Activated CD4-positive, alpha-beta T cell treated with anti-CD3 and anti-CD28 coated beads, Interleukin-2, amount 10 ng/mL, durations not matched to agents 7 days and 5 days (primary cell): ENCODE data around the gene DIAPH2. TPM values are rescaled to one million over a fixed set of nuclear protein-coding genes. Genes with fewer than 3 reads are reported as not detected.

Experiments
- CTCF ChIA-PET: fragments of 350-600 bp; sonication (Branson Sonifier 250); formaldehyde crosslinking; loops from one replicate; lab custom pipeline; 2021; ENCODE audit warnings: antibody characterized with exemption; lab: Charles Lee
- POLR2A ChIA-PET: fragments of 350-600 bp; sonication (Branson Sonifier 250); formaldehyde crosslinking; loops from one replicate; lab custom pipeline; 2021; ENCODE audit warnings: antibody characterized with exemption; lab: Charles Lee
- DNase-seq: peaks from one replicate; pipeline ENCODE4 v3.0.0-alpha.2; 2020
- H3K27ac Mint-ChIP-seq: one replicate; pipeline ENCODE4 v1.8.0; 2021; ENCODE audit warnings: mild to moderate bottlenecking, moderate library complexity, mixed read lengths
- H3K27me3 Mint-ChIP-seq: one replicate; pipeline ENCODE4 v1.8.0; 2021; ENCODE audit warnings: mixed read lengths
- H3K36me3 Mint-ChIP-seq: one replicate; pipeline ENCODE4 v1.8.0; 2021; ENCODE audit warnings: low read depth, mixed read lengths
- H3K4me1 Mint-ChIP-seq: one replicate; pipeline ENCODE4 v1.8.0; 2021; ENCODE audit warnings: mixed read lengths
- H3K4me3 Mint-ChIP-seq: one replicate; pipeline ENCODE4 v1.8.0; 2021; ENCODE audit warnings: mild to moderate bottlenecking, moderate library complexity, mixed read lengths
- H3K9me3 Mint-ChIP-seq: one replicate; pipeline ENCODE4 v1.8.0; 2021; ENCODE audit warnings: mixed read lengths
- total RNA-seq, 2 experiments: library from RNA; stranded (reverse); gene quantifications; one replicate each; pipeline ENCODE4 v1.2.3, GENCODE V29; 2021

Gene DIAPH2
- total RNA-seq, 2 experiments from 2014 or later: 15.4 to 18.3 TPM

DNA sequence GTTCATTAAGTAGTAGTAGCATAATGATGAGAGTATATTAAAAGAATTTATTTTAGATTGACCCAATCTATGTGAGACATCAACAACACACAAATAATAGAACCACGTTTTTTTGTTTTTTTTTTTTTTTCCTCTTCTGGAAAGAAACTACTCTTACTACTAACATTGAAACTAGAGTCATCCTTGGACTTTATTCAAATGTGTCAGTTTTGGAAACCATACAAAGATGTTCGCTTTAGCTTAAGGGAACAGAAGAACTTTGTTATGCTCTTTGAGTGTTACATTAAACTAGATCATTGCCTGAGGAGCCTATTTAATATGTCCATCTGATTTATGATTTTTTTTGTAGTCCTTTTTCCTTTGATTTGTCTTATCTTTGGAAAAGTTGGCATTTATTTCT lies 365.8 kb downstream of the DIAPH2 start:
- CTCF ChIA-PET: no interaction called here
- no peak for DNase-seq
- Mint-ChIP-seq H3K4me3 (no peak overlapping the region), H3K9me3 (no peaks in the 10 kb centered on the region), H3K27ac (no peak overlapping the region), H3K27me3 (no peaks in the 10 kb centered on the region), H3K4me1 (peaks cover under 1% of the 10 kb centered on the region), H3K36me3 (peaks cover 1% of the 10 kb centered on the region)
- POLR2A ChIA-PET: no interaction called here

DNA sequence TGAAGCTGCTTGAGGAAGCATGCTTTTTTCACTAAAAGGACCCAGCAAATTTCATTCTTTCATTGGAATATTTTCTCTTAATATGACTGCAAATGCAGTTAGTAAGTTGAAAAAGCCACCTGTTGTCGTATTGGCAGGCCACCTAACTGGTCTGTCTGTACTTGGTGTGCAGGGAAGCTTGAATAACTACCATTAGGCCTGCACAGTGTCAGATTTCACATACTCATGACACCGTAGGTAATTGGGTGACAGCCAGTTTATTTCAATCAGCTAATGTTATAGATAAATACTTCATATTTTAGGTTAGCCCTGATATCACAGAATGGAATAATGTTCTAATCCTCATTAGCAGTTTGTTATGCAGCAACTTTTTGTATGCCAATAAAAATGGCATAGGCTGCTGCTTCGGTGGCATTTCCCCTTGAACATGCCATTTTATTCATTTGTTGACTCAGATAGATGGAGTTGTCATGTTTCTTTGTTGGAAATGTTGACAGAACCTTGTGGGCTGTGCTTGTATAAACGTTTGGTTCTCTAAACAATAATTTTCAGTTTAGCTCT lies 372.8 kb downstream of the DIAPH2 start:
- no peaks in the 10 kb centered on the region for H3K27me3 Mint-ChIP-seq
- no peak overlapping the region for H3K4me3 Mint-ChIP-seq
- DNase-seq: no peak
- H3K36me3 Mint-ChIP-seq: peaks cover 3% of the 10 kb centered on the region
- H3K27ac Mint-ChIP-seq: no peak overlapping the region
- ChIA-PET CTCF (no interaction called here), POLR2A (no interaction called here)
- no peaks in the 10 kb centered on the region for H3K9me3 Mint-ChIP-seq
- H3K4me1 Mint-ChIP-seq: peaks cover 6% of the 10 kb centered on the region

DNA sequence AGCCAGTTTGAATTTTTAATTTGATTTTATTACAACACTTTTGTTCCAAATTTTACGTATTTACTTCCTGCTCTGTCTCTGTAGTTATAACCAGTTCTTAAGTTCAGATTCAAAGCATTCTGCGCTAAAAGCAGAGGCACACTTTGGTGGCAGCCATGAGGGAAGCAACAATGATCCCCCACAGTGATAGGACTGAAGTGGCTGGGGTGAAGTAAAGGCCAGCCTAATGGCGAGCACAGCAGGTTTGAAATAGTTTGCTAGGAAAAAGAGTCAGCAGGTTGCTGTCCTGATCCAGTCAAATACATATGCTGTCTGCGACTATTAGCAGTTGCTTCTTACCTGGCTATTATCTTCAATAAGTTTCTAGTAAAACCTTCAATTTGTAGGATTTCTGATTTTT lies 375.4 kb downstream of the DIAPH2 start:
- no peak overlapping the region for H3K27ac Mint-ChIP-seq
- no peak overlapping the region for H3K4me3 Mint-ChIP-seq
- H3K4me1 Mint-ChIP-seq: peaks cover 6% of the 10 kb centered on the region
- no peak for DNase-seq
- ChIA-PET POLR2A (no interaction called here), CTCF (no interaction called here)
- no peaks in the 10 kb centered on the region for H3K27me3 Mint-ChIP-seq
- H3K36me3 Mint-ChIP-seq: peaks cover 3% of the 10 kb centered on the region
- H3K9me3 Mint-ChIP-seq: no peaks in the 10 kb centered on the region

DNA sequence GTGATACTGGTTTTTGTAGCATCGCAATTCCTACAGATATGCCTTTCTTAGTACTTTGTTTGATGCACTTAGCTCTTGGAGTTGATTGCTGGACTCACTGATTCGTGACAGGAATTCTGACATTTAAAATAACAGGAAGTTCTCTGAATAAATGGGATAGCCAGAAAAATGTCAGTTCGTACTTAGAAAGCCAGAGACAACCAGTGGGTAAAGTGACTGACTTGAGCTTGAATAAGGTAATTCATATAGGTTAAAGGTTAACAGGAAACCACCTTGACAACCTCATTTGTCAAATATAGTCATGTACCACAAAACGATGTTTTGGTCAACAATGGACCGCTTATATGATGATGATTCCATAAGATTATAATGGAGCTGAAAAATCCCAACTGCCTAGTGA lies 380.4 kb downstream of the DIAPH2 start:
- Mint-ChIP-seq H3K27ac (no peak overlapping the region), H3K4me1 (peaks cover 4% of the 10 kb centered on the region), H3K36me3 (peaks cover 3% of the 10 kb centered on the region), H3K9me3 (no peaks in the 10 kb centered on the region), H3K4me3 (no peak overlapping the region), H3K27me3 (no peaks in the 10 kb centered on the region)
- DNase-seq: no peak
- ChIA-PET CTCF (no interaction called here), POLR2A (no interaction called here)

DNA sequence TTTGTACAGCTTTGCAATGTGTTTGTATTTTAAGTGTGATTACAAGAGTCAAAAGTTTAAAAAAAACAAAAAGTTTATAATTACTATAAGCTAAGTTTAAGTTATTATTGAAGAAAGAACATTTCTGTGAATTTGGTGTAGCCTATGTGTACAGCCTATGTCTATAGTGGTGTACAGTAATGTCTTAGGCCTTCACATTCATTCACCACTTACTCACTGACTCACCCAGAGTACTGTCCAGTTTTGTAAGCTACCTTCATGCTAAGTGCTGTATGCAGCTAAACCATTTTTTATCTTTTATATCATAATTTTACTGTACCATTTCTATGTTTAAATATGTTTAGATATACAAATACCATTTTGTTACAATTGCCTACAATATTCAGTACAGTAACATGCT lies 381.3 kb downstream of the DIAPH2 start:
- peaks cover 4% of the 10 kb centered on the region for H3K4me1 Mint-ChIP-seq
- no peak overlapping the region for H3K4me3 Mint-ChIP-seq
- no peak for DNase-seq
- no peak overlapping the region for H3K27ac Mint-ChIP-seq
- no peaks in the 10 kb centered on the region for H3K9me3 Mint-ChIP-seq
- H3K36me3 Mint-ChIP-seq: peaks cover 3% of the 10 kb centered on the region
- POLR2A ChIA-PET: no interaction called here
- CTCF ChIA-PET: interaction anchor here (0.6 kb wide), 1 partner anchor 112 kb away, joined by 3 read pairs; no protein-coding TSS in a partner anchor
- no peaks in the 10 kb centered on the region for H3K27me3 Mint-ChIP-seq

DNA sequence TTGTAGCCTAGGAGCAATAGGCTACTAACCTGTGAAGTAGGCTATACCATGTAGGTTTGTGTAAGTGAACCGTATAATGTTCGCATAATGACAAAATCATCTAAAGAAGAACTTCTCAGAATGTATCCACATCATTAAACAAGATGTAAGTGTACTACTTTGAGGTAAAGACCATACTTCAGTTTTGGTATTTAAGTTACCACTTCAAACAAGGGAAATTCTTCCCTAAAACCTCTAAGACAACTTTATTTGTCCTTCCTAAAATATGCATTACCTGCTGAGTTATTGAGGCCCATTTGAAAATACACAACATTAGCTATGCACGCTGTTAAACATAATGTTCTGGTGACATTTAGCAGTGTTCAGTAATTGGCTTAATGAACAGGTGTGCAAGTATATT lies 381.7 kb downstream of the DIAPH2 start:
- H3K27ac Mint-ChIP-seq: no peak overlapping the region
- H3K36me3 Mint-ChIP-seq: peaks cover 3% of the 10 kb centered on the region
- no peak overlapping the region for H3K4me3 Mint-ChIP-seq
- no peaks in the 10 kb centered on the region for H3K27me3 Mint-ChIP-seq
- peaks cover 4% of the 10 kb centered on the region for H3K4me1 Mint-ChIP-seq
- no peaks in the 10 kb centered on the region for H3K9me3 Mint-ChIP-seq
- CTCF ChIA-PET: no interaction called here
- POLR2A ChIA-PET: no interaction called here
- DNase-seq: no peak

DNA sequence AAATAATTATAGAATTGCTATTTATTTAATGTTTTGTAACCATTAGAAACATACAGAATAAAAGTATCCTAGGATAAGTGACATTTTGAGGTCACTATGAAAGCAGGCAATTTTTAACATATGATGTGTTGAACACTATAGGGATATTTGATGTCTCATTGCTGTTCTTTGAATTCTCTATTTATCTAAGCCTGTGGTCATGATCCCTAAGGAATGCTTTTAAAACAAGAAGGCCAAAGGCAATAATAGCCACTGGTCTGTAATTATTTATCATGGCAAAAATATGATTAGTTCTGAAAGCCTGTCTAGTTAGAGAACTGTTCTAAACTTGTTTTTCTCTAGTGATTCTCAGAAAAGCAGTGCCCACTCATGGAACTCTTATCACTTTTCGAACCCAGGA lies 385.7 kb downstream of the DIAPH2 start:
- Mint-ChIP-seq H3K4me1 (no peaks in the 10 kb centered on the region), H3K9me3 (no peaks in the 10 kb centered on the region), H3K27me3 (no peaks in the 10 kb centered on the region), H3K27ac (no peak overlapping the region), H3K36me3 (no peaks in the 10 kb centered on the region), H3K4me3 (no peak overlapping the region)
- POLR2A ChIA-PET: no interaction called here
- DNase-seq: no peak
- CTCF ChIA-PET: no interaction called here

DNA sequence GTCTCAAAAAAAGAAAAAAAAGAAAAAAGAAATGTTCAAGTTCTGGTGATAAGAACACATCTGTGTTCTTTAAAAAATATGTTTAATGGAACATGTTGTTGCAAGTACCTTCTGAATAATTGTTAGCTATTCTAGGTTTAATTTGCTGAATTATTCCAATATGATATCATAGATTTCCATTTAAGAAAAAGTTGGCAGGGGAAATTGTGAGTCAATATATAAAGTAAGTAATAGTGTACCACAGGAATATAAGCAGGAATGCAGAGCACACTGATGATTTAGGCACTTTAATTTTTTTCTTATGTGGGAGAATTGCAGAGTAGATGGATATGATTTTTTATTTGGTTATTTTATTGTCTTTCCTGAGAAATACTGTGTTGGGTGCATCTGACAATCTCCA lies 389.8 kb downstream of the DIAPH2 start:
- CTCF ChIA-PET: interaction anchor here (1.0 kb wide), 1 partner anchor 10 kb away, joined by 3 read pairs; no protein-coding TSS in a partner anchor
- Mint-ChIP-seq H3K4me3 (no peak overlapping the region), H3K4me1 (no peaks in the 10 kb centered on the region), H3K27ac (no peak overlapping the region), H3K36me3 (no peaks in the 10 kb centered on the region), H3K27me3 (no peaks in the 10 kb centered on the region), H3K9me3 (no peaks in the 10 kb centered on the region)
- POLR2A ChIA-PET: no interaction called here
- no peak for DNase-seq

DNA sequence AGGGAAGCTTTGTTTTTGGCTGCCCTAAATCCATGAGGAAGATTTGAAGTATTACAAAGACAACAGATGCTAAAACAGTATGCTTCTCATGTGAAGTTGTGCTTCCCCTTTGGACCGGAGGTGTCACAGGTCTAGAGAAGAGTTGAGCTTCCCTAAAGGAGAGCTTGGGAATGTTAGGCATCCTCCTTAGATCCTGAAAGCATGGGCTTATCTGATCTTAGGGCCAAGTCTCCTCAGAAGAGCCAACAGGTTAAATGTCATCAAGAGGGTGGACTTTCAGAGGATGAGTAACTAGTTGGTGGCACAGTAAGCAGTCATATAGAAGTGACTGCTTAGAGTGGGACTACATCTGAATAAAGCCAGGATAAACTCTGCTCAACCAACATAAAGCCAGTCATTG lies 404.5 kb downstream of the DIAPH2 start:
- Mint-ChIP-seq H3K27ac (no peak overlapping the region), H3K27me3 (no peaks in the 10 kb centered on the region), H3K36me3 (no peaks in the 10 kb centered on the region), H3K4me3 (no peak overlapping the region), H3K4me1 (no peaks in the 10 kb centered on the region), H3K9me3 (no peaks in the 10 kb centered on the region)
- POLR2A ChIA-PET: no interaction called here
- no peak for DNase-seq
- CTCF ChIA-PET: no interaction called here

DNA sequence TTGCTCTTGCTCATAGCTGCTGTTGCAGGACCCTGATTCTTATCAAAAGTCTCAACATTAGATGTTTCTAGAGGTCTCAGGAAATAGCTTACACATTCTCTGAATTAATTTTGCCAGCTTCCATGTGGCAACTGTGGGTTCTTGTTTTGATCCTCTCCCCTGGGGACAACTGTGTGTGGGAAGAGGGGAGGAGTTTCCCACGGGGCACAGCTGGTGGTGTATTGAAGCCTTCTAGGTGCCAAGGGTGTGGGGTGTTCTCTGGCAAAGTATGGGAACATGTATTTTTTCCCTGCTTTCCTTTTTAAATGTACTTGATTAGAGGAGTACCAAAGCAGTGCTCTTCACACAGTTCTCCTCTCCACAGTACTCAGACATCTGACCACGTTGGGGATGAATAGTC lies 411.7 kb downstream of the DIAPH2 start:
- POLR2A ChIA-PET: no interaction called here

DNA sequence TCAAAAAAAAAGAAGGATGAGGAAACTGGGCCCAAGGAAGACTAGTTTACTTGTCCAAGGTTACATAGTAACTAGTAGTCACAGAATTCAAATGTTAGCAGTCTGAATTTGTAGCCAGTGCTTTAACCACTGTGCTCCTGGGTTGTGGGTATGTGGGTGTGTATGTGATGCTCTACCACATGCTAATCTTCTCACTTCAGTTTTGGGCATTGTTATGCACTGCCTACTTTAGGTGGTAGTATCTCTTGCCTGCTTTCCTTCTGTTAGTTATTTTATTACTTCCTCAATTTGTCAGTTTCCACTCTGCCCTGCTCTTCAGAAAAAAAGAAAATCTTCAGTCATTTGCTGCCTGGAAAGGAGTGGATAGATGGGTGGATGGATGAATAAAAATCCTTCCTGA lies 418.3 kb downstream of the DIAPH2 start:
- no peaks in the 10 kb centered on the region for H3K9me3 Mint-ChIP-seq
- peaks cover 3% of the 10 kb centered on the region for H3K36me3 Mint-ChIP-seq
- CTCF ChIA-PET: no interaction called here
- no peaks in the 10 kb centered on the region for H3K27me3 Mint-ChIP-seq
- no peaks in the 10 kb centered on the region for H3K4me1 Mint-ChIP-seq
- H3K27ac Mint-ChIP-seq: no peak overlapping the region
- no peak overlapping the region for H3K4me3 Mint-ChIP-seq
- POLR2A ChIA-PET: no interaction called here
- no peak for DNase-seq

More for the DNA sequence above, 411.7 kb downstream of the DIAPH2 start:
- no peak for DNase-seq
- Mint-ChIP-seq H3K27ac (no peak overlapping the region), H3K36me3 (peaks cover 2% of the 10 kb centered on the region), H3K9me3 (no peaks in the 10 kb centered on the region), H3K4me1 (no peaks in the 10 kb centered on the region), H3K4me3 (no peak overlapping the region), H3K27me3 (no peaks in the 10 kb centered on the region)
- CTCF ChIA-PET: interaction anchor here (0.7 kb wide), 1 partner anchor 15 kb away, joined by 3 read pairs; no protein-coding TSS in a partner anchor

DNA sequence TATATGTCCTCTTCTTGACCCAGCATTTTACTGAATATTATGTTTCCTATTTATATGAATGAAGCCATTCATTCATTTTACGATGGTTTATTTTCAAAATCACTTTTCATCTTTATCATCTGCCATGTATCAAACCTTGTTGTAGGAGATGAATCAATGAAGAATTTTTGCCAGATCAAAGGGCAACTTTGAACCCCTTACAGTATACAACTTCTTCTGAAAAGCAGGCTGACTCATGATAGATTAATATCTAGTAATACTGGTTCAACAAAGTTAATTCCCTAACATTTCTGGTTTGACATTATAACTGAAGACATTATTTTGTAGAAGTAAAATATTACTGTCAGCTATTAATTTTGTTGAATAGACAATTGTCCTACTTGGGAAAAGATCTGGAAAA lies 425.1 kb downstream of the DIAPH2 start:
- no peak for DNase-seq
- Mint-ChIP-seq H3K9me3 (no peaks in the 10 kb centered on the region), H3K27ac (no peak overlapping the region), H3K4me3 (no peak overlapping the region), H3K36me3 (no peaks in the 10 kb centered on the region), H3K27me3 (no peaks in the 10 kb centered on the region), H3K4me1 (no peaks in the 10 kb centered on the region)
- ChIA-PET POLR2A (no interaction called here), CTCF (no interaction called here)

DNA sequence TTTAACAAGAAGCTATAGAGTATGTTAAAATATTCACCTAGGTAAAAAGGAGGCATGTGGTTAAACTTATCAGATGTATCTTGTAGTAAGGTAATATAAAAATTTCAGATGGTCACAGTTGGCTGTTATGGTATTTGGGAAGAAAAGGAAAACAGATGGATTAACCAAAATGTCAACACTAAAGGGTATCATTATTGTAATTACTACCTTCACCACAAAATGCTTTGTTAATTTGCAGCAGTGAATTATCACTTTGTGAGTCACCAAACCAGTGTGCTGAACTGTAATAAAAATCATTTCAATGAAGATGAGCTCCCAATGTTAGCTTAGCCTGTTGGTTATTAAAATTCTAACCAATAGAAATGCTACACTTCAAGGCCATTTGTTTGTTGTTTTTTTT lies 432.9 kb downstream of the DIAPH2 start:
- Mint-ChIP-seq H3K4me1 (peaks cover 5% of the 10 kb centered on the region), H3K36me3 (no peaks in the 10 kb centered on the region), H3K27ac (no peak overlapping the region), H3K9me3 (no peaks in the 10 kb centered on the region), H3K27me3 (no peaks in the 10 kb centered on the region), H3K4me3 (no peak overlapping the region)
- POLR2A ChIA-PET: no interaction called here
- DNase-seq: no peak
- CTCF ChIA-PET: interaction anchor here (0.6 kb wide), 1 partner anchor 10 kb away, joined by 3 read pairs; no protein-coding TSS in a partner anchor

DNA sequence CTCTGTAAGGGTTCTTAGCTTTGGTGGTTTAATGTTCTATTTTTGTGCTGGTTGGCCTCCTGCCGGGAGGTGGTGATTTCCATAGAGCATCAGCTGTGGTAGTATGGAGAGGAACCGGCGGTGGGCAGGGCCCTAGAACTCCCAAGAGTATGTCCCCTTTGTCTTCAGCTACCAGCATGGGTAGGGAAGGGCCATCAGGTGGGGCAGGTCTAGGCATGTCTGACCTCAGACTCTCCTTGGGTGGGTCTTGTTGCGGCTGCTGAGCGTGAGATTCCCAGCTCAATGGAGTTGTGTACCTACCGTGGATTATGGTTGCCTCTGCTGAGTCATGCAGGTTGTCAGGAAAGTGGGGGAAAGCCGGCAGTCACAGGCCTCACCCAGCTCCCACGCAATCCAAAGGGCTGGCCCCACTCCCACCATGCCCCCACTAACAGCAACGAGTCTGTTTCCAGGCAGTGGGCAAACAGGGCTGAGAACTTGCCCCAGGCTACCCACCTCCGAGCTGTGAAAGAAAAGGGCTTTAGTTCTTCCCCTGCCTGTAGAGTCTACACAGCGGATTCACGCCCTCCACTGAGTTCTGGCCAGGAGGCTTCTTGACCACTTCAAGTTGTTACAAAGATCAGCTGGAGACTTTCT lies 434.9 kb downstream of the DIAPH2 start:
- POLR2A ChIA-PET: no interaction called here
- H3K36me3 Mint-ChIP-seq: no peaks in the 10 kb centered on the region

More for the DNA sequence above, 434.9 kb downstream of the DIAPH2 start:
- Mint-ChIP-seq H3K27ac (no peak overlapping the region), H3K4me1 (peaks cover 5% of the 10 kb centered on the region), H3K9me3 (no peaks in the 10 kb centered on the region), H3K4me3 (no peak overlapping the region), H3K27me3 (no peaks in the 10 kb centered on the region)
- CTCF ChIA-PET: interaction anchor here (0.6 kb wide), 1 partner anchor 320 kb away, joined by 3 read pairs; no protein-coding TSS in a partner anchor
- DNase-seq: no peak
